H9 (cell line): Measurements from ENCODE around the gene SYNGR1. TPM values are rescaled to one million over a fixed set of nuclear protein-coding genes. Genes with fewer than 3 reads are reported as not detected.

Source experiments
- DNase-seq: peaks from one replicate; pipeline ENCODE4 v3.0.0-alpha.2; 2017
- H2AFZ ChIP-seq: one replicate; pipeline ENCODE4 v1.6.1; 2013; ENCODE audit warnings: mild to moderate bottlenecking, low read length, control low read depth, moderate library complexity
- H2AK5ac ChIP-seq: 2 replicates; pipeline ENCODE4 v1.6.1; 2013; ENCODE audit warnings: low read length, control low read depth, mixed read lengths; ENCODE audit not compliant: insufficient read length
- H2BK120ac ChIP-seq: one replicate; pipeline ENCODE4 v1.6.1; 2013; ENCODE audit warnings: low read depth, mild to moderate bottlenecking, low read length, control low read depth, inconsistent platforms; ENCODE audit not compliant: poor library complexity, severe bottlenecking
- H2BK12ac ChIP-seq: 2 replicates; pipeline ENCODE4 v1.6.1; 2013; ENCODE audit warnings: low read length, control low read depth, mixed read lengths, low read depth; ENCODE audit not compliant: insufficient read length
- H2BK15ac ChIP-seq: 2 replicates; pipeline ENCODE4 v1.6.1; 2013; ENCODE audit warnings: low read depth, low read length, control low read depth
- H2BK20ac ChIP-seq: one replicate; pipeline ENCODE4 v1.6.1; 2013; ENCODE audit warnings: low read depth, mild to moderate bottlenecking, low read length, control low read depth, inconsistent platforms; ENCODE audit not compliant: poor library complexity, severe bottlenecking
- H2BK5ac ChIP-seq: 2 replicates; pipeline ENCODE4 v1.6.1; 2013; ENCODE audit warnings: low read length, control low read depth, mixed read lengths; ENCODE audit not compliant: insufficient read length
- H3K14ac ChIP-seq: 2 replicates; pipeline ENCODE4 v1.6.1; 2013; ENCODE audit warnings: low read length, control low read depth; ENCODE audit not compliant: insufficient read depth
- H3K18ac ChIP-seq: 2 replicates; pipeline ENCODE4 v1.6.1; 2013; ENCODE audit warnings: low read depth, mild to moderate bottlenecking, mixed read lengths, low read length, control low read depth; ENCODE audit not compliant: insufficient read length
- H3K23ac ChIP-seq: 2 replicates; pipeline ENCODE4 v1.6.1; 2013; ENCODE audit warnings: low read length, control low read depth, mixed read lengths, low read depth; ENCODE audit not compliant: insufficient read length
- H3K23me2 ChIP-seq: 2 replicates; pipeline ENCODE4 v1.6.1; 2013; ENCODE audit warnings: low read depth, mild to moderate bottlenecking, mixed read lengths, low read length, control low read depth; ENCODE audit not compliant: insufficient read length, poor library complexity, severe bottlenecking
- H3K27ac ChIP-seq: 2 replicates; pipeline ENCODE4 v1.5.1; 2013; ENCODE audit warnings: low read length, control low read depth, mixed read lengths, low read depth; ENCODE audit not compliant: insufficient read length
- H3K27me3 ChIP-seq: 2 replicates; pipeline ENCODE4 v1.6.1; 2013; ENCODE audit warnings: low read length, control low read depth, inconsistent platforms; ENCODE audit not compliant: insufficient read depth
- H3K4ac ChIP-seq: 2 replicates; pipeline ENCODE4 v1.6.1; 2013; ENCODE audit warnings: low read depth, mild to moderate bottlenecking, control low read depth, inconsistent platforms, low read length, moderate library complexity
- H3K4me1 ChIP-seq: 2 replicates; pipeline ENCODE4 v1.6.1; 2013; ENCODE audit warnings: low read length, control low read depth, inconsistent platforms; ENCODE audit not compliant: insufficient read depth
- H3K4me2 ChIP-seq: 2 replicates; pipeline ENCODE4 v1.6.1; 2013; ENCODE audit warnings: low read length, control low read depth, mixed read lengths; ENCODE audit not compliant: insufficient read length, insufficient read depth
- H3K56ac ChIP-seq: 2 replicates; pipeline ENCODE4 v1.6.1; 2013; ENCODE audit warnings: low read depth, mild to moderate bottlenecking, mixed read lengths, low read length, control low read depth; ENCODE audit not compliant: insufficient read length
- H3K79me1 ChIP-seq: 2 replicates; pipeline ENCODE4 v1.6.1; 2013; ENCODE audit warnings: low read depth, mild to moderate bottlenecking, moderate library complexity, low read length, control low read depth, inconsistent platforms; ENCODE audit not compliant: insufficient read depth, poor library complexity, severe bottlenecking
- H3K79me2 ChIP-seq: 2 replicates; pipeline ENCODE4 v1.6.1; 2013; ENCODE audit warnings: low read length, control low read depth, inconsistent platforms; ENCODE audit not compliant: insufficient read depth
- H3K9ac ChIP-seq: 2 replicates; pipeline ENCODE4 v1.6.1; 2013; ENCODE audit warnings: low read length, control low read depth, mixed read lengths; ENCODE audit not compliant: insufficient read length; ENCODE audit errors: extremely low read depth
- H3K9me3 ChIP-seq: one replicate; pipeline ENCODE4 v1.6.1; 2013; ENCODE audit warnings: low read depth, low read length, inconsistent platforms; ENCODE audit not compliant: control insufficient read depth
- H3T11ph ChIP-seq: one replicate; pipeline ENCODE4 v1.6.1; 2013; ENCODE audit warnings: mild to moderate bottlenecking, low read length, control low read depth, inconsistent platforms
- H4K20me1 ChIP-seq: one replicate; pipeline ENCODE4 v1.6.1; 2013; ENCODE audit not compliant: control insufficient read depth, insufficient read length, insufficient read depth
- H4K5ac ChIP-seq: 2 replicates; pipeline ENCODE4 v1.6.1; 2013; ENCODE audit warnings: low read depth, mild to moderate bottlenecking, mixed read lengths, low read length, control low read depth; ENCODE audit not compliant: insufficient read length
- H4K8ac ChIP-seq: replicated peaks from 2 replicates; pipeline ENCODE4 v1.6.1; 2013; ENCODE audit warnings: low read length, control low read depth, mixed read lengths, low read depth; ENCODE audit not compliant: insufficient read length
- H4K91ac ChIP-seq: 2 replicates; pipeline ENCODE4 v1.6.1; 2013; ENCODE audit warnings: low read depth, mild to moderate bottlenecking, moderate library complexity, mixed read lengths, low read length, control low read depth; ENCODE audit not compliant: insufficient read length
- H3K27ac Mint-ChIP-seq, 3 experiments: 2 replicates in 2 of 3; 3 replicates in 1 of 3; pipeline ENCODE4 v1.8.0; 2020 to 2021; ENCODE audit warnings: mixed read lengths in 3 of 3, mild to moderate bottlenecking in 1 of 3, moderate library complexity in 1 of 3
- H3K27me3 Mint-ChIP-seq: 2 replicates; pipeline ENCODE4 v1.8.0; 2021; ENCODE audit warnings: low read depth, mild to moderate bottlenecking, moderate library complexity, mixed read lengths
- H3K36me3 Mint-ChIP-seq, 3 experiments: 2 replicates in 2 of 3; 3 replicates in 1 of 3; pipeline ENCODE4 v1.8.0; 2020 to 2021; ENCODE audit warnings: low read depth in 3 of 3, mixed read lengths in 3 of 3; ENCODE audit not compliant: insufficient read depth in 1 of 3
- H3K4me1 Mint-ChIP-seq, 2 experiments: 2 replicates each; pipeline ENCODE4 v1.8.0; 2020; ENCODE audit warnings: mixed read lengths in 2 of 2
- H3K4me3 Mint-ChIP-seq, 2 experiments: 2 replicates in 1 of 2; 3 replicates in 1 of 2; pipeline ENCODE4 v1.8.0; 2020 to 2021; ENCODE audit warnings: mild to moderate bottlenecking in 2 of 2, mixed read lengths in 2 of 2, moderate library complexity in 1 of 2
- H3K9me3 Mint-ChIP-seq, 2 experiments: 2 replicates in 1 of 2; 3 replicates in 1 of 2; pipeline ENCODE4 v1.8.0; 2020; ENCODE audit warnings: mild to moderate bottlenecking in 2 of 2, mixed read lengths in 2 of 2, moderate library complexity in 1 of 2
- WGBS: extraction: QIAGEN DNeasy Blood & Tissue Kit; methylation state at CpG from one replicate; pipeline ENCODE4 v1.1.7; 2013; ENCODE audit warnings: missing lambda C conversion rate, low lambda C conversion rate, mixed read lengths; ENCODE audit not compliant: insufficient read length; ENCODE audit errors: extremely low coverage; 5-methylcytosine and 5-hydroxymethylcytosine counted together
- total RNA-seq: library from RNA; stranded (reverse); gene quantifications from 2 replicates; pipeline ENCODE4 v1.2.1, GENCODE V29; 2021
- TF ChIP-seq, protein P1 (sequence below): fragments of 200-600 bp; sonication (generic); conservative IDR thresholded peaks from 3 replicates; pipeline ENCODE4 v1.8.0; 2021; ENCODE audit warnings: antibody characterized with exemption, mild to moderate bottlenecking

Gene SYNGR1
- total RNA-seq, 1 experiment from 2014 or later = 13.2 TPM

DNA sequence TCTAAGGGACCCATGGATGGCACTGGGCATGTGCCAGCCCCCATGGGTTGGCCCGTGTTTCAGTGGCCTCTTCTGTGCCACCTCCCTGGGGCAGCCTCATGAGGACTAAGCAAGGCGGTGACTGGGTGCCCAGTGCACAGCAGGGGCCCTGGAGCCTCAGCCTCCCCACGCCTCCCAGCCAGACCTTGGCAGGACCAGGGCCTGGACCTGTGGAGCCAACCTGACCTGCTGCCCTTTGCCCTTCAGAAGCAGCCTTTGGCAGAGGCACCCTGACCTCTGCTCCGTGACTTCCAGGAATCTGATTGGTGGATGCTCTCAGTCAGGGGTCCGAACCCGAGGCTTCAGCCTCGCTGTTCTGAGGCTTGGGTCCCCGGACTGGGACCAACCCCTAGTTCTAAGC is 25.0 kb downstream of the SYNGR1 start:
- Histone ChIP-seq H3K23me2 (no peaks in the 10 kb centered on the region), H3K23ac (no peak overlapping the region), H2AK5ac (no peak overlapping the region), H3K4me2 (no peak overlapping the region), H3K4ac (no peak overlapping the region), H4K20me1 (no peaks in the 10 kb centered on the region), H3K9ac (no peak overlapping the region), H2BK12ac (no peak overlapping the region), H4K91ac (no peak overlapping the region), H3K14ac (no peak overlapping the region), H4K5ac (no peak overlapping the region), H2BK15ac (no peak overlapping the region), H3K9me3 (no peaks in the 10 kb centered on the region), H3K4me1 (no peaks in the 10 kb centered on the region), H3K79me1 (no peaks in the 10 kb centered on the region), H3K27ac (no peak overlapping the region), H2BK20ac (no peak overlapping the region), H2BK120ac (no peak overlapping the region), H4K8ac (no peak overlapping the region), H3T11ph (no peak overlapping the region), H3K79me2 (no peaks in the 10 kb centered on the region), H3K18ac (no peak overlapping the region), H3K56ac (no peak overlapping the region), H2BK5ac (no peak overlapping the region), H2AFZ (no peak overlapping the region), H3K27me3 (no peaks in the 10 kb centered on the region)
- Mint-ChIP-seq H3K9me3 (peaks cover 2 to 6% of the 10 kb centered on the region in 2 experiments; a peak in 4 of 5 replicates), H3K27ac (no peak overlapping the region), H3K4me3 (no peak overlapping the region), H3K36me3 (peaks cover 0 to 9% (median 0%) of the 10 kb centered on the region in 3 experiments; a peak in 2 of 7 replicates), H3K27me3 (no peaks in the 10 kb centered on the region; the same call in 1 of the 2 replicates), H3K4me1 (peaks cover 0 to 9% of the 10 kb centered on the region in 2 experiments; a peak in 1 of 4 replicates)
- no peak for DNase-seq
- WGBS = no CpG with 5 or more reads among the region's 8 CpGs
- TF ChIP-seq, protein P1, sequence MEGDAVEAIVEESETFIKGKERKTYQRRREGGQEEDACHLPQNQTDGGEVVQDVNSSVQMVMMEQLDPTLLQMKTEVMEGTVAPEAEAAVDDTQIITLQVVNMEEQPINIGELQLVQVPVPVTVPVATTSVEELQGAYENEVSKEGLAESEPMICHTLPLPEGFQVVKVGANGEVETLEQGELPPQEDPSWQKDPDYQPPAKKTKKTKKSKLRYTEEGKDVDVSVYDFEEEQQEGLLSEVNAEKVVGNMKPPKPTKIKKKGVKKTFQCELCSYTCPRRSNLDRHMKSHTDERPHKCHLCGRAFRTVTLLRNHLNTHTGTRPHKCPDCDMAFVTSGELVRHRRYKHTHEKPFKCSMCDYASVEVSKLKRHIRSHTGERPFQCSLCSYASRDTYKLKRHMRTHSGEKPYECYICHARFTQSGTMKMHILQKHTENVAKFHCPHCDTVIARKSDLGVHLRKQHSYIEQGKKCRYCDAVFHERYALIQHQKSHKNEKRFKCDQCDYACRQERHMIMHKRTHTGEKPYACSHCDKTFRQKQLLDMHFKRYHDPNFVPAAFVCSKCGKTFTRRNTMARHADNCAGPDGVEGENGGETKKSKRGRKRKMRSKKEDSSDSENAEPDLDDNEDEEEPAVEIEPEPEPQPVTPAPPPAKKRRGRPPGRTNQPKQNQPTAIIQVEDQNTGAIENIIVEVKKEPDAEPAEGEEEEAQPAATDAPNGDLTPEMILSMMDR = no peak
